ENCODE measurements around the gene RNF166.

DNA sequence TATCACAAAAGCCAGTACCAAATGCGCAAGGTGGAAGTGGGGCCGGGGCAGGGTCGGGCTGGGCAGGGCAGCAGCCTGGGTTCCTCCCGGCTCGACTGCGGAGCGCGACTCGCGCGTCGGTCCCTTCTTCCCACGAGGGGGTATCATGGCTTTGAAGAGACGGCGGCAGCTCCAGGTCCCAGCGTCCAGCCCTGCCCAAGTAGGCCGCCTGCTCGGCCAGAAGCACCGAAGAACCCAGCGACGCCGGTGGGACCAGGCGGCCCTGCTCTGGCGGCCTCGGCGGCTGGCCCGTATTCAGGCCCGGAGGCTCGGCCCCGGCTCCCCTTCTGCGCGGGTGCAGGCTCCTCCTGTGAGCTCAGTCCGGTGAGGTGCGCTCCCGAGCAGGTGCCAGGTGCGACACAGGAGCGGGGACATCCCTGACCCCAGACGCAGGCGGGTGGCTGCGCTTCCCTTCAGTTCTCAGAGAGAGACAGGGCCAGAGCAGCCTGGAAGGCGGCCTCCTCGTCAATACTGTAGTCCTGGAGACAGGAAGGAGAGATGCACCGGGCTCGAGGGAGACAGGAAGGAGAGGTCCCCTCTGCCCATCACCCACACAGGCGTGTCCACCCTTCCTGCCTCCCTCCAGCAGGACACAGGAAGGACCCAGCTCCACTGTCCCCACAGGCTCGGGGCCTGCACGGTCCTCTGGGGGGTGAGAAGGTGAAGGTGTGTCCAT, 8.9 kb downstream of the RNF166 start:
- TF ChIP-seq, protein P1, sequence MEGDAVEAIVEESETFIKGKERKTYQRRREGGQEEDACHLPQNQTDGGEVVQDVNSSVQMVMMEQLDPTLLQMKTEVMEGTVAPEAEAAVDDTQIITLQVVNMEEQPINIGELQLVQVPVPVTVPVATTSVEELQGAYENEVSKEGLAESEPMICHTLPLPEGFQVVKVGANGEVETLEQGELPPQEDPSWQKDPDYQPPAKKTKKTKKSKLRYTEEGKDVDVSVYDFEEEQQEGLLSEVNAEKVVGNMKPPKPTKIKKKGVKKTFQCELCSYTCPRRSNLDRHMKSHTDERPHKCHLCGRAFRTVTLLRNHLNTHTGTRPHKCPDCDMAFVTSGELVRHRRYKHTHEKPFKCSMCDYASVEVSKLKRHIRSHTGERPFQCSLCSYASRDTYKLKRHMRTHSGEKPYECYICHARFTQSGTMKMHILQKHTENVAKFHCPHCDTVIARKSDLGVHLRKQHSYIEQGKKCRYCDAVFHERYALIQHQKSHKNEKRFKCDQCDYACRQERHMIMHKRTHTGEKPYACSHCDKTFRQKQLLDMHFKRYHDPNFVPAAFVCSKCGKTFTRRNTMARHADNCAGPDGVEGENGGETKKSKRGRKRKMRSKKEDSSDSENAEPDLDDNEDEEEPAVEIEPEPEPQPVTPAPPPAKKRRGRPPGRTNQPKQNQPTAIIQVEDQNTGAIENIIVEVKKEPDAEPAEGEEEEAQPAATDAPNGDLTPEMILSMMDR (conservative IDR thresholded peaks at IDR 0.05; ENCODE audit: low read depth, low read length) = no peak
- no peak for TF ChIP-seq EZH2 (IDR thresholded peaks at IDR 0.05; ENCODE audit: borderline replicate concordance, low read depth, low read length, poor library complexity, severe bottlenecking)
